ENCODE data around the gene POLR3GL.
A peak's percentile ranks its signal among the peaks of the same experiment; 100 is the strongest.
"Not testable (repeated sequence)": the region's sequence is repeated elsewhere in the genome, so short reads cannot be mapped to it uniquely, and the experiment has no call there.

The POLR3GL gene

GRCh38 chr1:146021622-146022402 is 57.3 kb downstream of the POLR3GL start, which contains the start of gene HJV:
Gene HJV (minus strand): TSS chr1:146021735. CDS start chr1:146020231, 1,504 bp downstream.
- DNase-seq, result peak; percentile 70

DNA sequence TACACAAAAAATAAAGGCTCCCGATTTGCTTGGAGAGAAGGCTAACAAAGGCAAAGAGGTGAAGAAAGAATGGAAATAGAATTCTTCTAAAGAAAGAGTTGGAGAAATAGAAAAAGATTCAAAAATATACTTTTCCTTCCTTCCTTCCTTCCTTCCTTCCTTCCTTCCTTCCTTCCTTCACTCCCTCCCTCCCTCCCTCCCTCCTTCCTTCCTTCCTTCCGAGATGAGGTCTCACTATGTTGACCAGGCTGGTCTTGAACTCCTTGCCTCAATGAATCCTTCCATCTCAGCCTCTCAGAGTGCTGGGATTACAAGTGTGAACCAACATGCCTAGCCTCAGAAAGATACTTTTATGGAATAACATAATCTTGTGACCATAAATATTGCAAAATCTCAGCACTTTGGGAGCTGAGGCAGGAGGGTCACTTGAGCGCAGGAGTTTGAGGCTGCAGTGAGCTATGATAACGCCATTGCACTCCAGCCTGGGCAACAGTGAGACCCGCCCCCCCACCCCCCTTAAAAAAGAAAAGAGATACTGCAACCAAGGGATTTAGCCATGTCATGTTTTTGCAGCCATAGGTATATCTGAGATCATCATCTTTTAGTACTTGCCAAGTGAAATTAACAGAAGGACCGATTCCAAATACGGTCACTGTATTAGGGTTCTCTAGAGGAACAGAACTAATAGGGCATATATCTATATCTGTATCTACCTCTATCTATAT is 58.1 kb downstream of the POLR3GL start:
- no peak for DNase-seq

DNA sequence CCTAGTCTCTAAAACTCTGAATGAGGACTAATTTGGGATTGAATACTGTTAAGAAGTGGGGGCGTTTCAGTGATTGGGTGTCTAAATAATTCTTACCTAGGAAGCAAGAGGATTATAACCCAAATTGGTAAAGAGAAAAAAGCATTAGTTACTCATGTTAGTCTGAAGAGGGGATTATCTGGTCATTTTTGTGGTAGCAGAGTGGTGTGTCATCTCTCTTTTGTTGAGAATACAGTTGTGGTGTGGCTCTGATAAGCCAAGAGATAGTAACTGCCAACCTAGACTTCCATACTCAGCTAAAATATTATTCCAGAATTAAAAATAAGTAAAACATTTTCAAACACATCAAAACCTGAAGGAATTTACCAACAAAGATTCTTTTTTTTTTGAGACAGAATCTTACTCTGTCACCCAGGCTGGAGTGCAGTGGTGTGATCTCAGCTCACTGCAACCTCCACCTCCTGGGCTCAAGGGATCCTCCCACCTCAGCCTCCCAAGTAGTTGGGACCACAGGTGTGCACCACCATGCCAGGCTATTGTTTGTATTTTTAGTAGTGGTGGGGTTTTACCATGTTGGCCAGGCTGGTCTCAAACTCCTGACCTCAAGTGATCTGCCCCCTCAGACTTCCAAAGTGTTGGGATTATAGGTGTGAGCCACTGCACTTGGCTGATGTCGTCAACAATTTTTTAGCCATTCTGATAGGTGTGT is 61.5 kb downstream of the POLR3GL start:
- peak; percentile 73 for DNase-seq

DNA sequence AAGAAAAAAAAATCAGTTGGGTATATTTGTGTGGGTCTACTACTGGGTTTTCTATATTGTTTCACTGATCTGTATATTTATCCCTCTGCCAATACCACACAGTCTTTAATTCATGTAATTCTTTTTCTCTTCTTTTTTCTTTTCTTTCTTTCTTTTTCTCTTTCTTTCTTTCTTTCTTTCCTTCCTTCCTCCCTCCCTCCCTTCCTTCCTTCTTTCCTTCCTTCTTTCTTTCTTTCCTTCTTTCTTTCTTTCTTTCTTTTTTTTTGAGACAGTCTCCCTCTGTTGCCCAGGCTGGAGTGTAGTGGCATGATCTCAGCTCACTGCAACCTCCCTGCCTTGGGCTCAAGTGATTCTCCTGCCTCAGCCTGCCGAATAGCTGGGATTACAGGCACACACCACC is 62.2 kb downstream of the POLR3GL start:
- not testable (repeated sequence) for DNase-seq

All from OCI-M1 (cell line).